Nucleus accumbens (tissue), 56 donors: ENCODE data around the gene SLC51A.

Source experiments
- DNase-seq, 56 donors: peaks; one replicate each; lab custom pipeline; 2025; lab: John Stamatoyannopoulos, UW

The SLC51A gene

DNA sequence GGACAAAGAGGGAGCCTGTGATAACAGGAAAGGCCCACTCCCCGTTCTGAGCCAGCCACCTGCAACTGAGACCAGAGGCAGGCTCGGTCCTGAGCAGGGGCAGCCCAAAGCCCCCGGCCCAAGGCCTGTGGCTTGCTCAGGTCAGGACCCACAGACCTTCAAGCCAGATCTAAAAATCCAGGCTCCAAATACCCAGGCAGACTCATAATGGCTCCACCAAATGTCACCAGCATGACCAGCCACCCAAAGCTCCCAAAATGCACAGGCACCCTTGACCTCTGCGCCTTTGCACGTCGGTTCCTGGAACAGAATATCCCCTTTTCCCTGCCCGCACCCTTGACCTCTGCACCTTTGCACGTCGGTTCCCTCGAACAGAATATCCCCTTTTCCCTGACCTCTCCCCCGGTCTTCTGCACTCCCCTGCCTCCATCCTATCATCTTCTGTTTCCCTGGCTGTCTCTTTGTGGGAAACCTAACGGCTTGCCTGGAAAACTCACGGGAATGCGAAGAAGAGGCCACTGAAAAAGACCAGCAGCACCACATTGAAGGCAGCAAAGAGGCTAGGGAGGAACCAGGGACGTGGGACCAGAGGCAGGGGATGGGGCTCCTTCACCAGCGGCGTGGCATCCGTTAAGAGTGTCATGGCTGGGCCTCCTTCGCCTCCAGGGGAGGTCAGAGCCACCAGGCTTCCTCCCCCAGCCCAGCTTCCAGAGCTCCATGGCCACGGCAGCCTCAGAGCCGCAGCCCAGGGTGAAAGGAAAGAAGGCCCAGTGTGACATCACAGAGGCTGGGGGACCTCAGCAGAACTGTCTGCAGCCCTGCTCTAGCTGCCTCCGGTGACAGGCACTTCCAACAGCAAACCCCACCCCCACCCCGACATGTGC is 5.4 kb upstream of the SLC51A start, which contains the start of gene ZDHHC19:
Gene ZDHHC19, minus strand, starts transcription at position 728 of the 884 bp plus-strand sequence. Its CDS starts 85 bp downstream, at position 643.
- DNase-seq: no peak

- no peak for DNase-seq
Observed at GRCh38 chr3:196214783-196215441, 1.4 kb upstream of the SLC51A start.

- DNase-seq: no peak
Observed at GRCh38 chr3:196215493-196216020, 777 bp upstream of the SLC51A start.

DNA sequence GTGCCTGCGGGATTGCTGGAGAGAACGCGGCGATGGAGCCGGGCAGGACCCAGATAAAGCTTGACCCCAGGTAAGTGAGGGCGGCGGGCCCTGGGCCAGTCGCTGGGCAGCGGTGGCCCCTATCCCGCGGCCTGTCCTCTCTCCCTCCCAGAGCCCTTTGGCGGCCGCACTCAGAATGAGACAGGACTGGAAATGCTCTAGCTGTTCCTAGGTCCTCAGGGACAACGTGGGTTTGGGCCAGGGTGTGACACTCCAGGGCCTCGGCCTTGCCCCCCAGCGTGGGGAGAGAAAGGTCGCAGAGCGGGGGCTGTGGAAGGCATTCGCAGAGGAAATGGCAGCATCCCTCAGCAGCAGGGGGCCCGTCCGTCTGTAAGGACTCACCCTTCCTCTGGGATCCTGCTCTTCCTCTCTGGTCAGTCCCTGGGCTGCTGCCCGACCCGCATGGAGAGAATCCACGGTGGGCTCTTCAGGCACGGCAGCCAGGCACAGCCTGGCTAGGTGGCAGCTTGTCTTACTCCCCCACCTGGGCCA is 412 bp downstream of the SLC51A start:
- DNase-seq: no peak

DNA sequence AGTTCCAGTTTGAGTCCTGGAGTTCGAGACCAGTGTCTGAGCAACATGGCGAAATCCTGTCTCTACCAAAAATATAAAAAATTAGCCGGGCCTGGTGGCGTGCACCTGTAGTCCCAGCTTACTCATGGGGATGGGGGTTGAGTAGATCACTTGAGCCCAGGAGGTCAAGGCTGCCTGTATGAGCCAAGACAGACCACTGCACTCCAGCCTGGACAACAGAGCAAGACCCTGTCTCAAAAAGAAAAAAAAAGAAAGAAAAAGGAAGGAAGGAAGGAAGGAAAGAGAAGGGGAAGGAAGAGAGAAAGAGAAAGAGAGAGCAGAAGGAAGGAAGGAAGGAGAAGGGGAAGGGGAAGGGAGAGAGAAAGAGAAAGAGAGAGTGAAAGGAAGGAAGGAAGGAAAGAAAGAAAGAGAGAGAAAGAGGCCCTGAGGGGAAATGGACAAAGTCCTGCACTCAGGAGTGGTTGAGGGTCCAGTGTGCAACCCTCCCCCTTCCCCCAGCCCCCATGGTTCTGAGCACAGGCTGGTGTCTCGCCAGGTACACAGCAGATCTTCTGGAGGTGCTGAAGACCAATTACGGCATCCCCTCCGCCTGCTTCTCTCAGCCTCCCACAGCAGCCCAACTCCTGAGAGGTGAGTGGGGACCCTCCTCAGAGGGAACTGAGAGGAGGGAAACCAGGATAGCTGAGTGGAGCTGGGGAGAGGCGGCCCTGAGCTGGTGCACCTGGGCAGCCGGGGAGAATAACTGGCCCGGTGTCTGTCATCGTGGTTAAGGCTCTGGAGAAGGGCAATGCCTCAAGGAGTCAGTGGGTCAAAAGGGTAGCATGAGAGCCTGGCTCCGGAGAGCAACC is 1.2 kb downstream of the SLC51A start:
- no peak for DNase-seq

- no peak for DNase-seq
Observed at GRCh38 chr3:196218155-196218712, 1.9 kb downstream of the SLC51A start.

DNA sequence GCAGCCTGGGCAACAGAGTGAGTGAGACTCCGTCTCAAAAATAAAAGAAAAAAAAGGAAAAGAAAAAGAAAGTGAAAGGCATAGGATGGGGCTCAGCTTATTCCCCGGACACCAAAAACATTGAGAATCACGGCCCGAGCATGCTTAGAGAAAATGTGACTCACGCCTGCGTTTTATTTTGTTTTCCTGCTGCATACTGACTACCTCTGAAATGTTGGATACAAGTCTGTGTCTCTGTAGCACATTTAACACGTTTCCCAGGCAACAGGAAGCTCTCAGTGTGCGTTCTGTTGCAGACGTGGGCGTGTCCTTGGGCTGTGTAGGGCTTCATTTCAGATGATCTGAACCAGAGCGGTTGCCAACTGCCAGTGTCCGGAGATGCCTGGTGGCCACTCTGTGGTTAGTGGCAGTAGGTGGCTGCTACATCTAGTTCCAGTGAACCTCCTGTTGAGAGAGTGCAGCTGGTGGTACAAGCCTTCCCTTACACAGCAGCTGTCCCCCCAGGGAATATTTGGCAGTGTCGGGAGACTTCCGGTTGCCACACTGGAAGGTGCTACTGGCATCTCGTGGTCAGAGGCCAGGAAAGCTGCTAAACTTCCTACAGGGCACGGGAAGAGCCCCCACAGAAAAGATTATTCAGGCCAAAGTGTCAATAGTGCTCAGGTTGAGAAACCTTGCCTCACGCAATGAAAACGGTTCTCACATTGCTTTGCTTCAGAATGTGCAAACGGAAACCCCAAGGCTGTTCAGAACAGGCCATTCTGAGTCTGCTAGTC is 3.0 kb downstream of the SLC51A start:
- DNase-seq: peak in 41 of 56 donors; percentile 12 to 75 (median 46)

GRCh38 chr3:196219970-196220311 is 3.6 kb downstream of the SLC51A start:
- DNase-seq: no peak

DNA sequence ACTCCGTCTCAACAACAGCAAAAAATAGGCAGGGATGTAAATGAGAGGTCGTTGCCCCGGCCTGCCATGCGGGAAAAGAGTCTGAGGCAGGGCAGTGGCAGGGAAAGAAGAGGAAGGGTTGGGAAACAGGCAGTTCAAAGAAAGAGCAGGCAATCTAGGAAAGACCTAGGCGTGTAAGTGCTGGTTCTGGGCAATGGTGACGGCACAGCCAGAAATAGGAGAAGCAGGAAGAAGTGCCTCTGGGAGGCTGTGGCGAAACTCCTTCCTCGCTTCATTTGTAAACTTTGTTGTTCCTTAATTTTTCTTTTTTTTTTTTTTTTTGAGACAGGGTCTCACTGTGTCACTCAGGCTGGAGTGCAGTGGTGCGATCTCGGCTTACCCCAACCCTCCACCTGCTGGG is 4.3 kb downstream of the SLC51A start:
- DNase-seq: peak in 1 of 56 donors; percentile 15

DNA sequence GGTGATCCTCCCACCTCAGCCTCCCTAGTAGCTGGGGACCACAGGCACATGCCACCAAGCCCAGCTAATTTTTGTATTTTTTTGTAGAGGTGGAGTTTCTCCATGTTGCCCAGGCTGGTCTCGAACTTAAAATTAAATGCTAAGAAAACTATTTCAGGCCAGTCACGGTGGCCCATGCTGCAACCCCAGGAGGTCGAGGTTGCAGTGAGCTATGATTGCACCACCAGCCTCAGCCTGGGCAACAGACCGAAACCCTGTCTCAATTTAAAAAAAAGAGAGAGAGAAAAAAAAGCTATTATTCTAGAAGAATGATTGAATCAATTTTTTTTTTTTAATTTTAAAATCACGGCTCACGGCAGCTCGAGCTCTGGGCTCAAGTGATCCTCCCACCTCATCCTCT is 4.7 kb downstream of the SLC51A start:
- no peak for DNase-seq

DNA sequence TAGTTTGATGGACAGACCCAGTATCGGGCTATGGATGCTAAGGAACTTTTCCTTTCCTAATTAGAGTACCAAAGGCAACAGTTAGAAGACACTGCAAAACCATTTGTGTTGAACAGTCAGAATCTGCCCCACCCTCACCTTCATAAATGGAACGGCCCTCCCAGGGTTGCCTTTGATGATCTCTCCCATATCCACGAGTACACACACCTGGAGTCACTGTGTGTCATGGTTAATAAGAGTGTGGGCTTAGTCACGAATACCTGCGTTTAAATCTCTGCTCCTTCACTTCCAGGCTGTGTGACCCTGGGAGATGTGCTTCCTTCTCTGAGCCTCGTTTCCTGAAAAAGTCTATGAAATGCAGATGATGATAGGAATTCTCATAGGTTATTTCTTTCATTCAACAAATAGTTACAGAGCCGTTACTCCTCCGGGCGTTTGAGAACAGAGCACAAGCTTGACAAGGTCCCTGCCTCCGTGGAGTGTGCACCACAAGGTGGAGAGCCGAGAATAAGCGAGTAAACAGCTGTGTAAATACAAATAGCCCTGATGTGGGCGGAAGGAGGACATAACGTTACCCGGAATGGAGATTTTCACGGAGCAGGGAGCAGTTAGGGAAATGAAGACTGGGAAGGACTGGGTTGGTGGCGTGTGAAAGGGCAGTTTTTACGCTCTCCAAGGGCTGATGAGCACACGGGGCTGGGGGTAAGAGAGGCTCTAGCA is 6.7 kb downstream of the SLC51A start:
- no peak for DNase-seq

DNA sequence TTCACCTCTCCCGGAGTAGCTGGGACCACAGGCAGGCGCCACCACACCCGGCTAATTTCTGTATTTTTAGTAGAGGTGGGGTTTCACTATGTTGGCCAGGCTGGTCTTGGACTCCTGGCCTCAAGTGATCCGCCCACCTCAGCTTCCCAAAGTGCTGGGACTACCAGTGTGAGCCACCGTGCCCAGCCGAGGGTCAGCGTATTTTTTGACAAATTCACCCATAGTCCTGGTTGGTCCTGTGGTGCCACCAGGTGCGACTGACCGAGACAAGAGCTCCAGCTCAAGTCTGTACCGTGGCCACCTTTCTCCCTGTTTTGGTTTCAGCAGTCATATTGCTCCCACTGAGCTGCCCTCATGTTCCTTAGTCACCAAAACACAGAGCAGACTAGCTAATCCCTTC is 8.8 kb downstream of the SLC51A start:
- no peak for DNase-seq

GRCh38 chr3:196225763-196226364 is 9.5 kb downstream of the SLC51A start:
- DNase-seq: no peak

GRCh38 chr3:196227121-196227561 is 10.8 kb downstream of the SLC51A start:
- DNase-seq: no peak

DNA sequence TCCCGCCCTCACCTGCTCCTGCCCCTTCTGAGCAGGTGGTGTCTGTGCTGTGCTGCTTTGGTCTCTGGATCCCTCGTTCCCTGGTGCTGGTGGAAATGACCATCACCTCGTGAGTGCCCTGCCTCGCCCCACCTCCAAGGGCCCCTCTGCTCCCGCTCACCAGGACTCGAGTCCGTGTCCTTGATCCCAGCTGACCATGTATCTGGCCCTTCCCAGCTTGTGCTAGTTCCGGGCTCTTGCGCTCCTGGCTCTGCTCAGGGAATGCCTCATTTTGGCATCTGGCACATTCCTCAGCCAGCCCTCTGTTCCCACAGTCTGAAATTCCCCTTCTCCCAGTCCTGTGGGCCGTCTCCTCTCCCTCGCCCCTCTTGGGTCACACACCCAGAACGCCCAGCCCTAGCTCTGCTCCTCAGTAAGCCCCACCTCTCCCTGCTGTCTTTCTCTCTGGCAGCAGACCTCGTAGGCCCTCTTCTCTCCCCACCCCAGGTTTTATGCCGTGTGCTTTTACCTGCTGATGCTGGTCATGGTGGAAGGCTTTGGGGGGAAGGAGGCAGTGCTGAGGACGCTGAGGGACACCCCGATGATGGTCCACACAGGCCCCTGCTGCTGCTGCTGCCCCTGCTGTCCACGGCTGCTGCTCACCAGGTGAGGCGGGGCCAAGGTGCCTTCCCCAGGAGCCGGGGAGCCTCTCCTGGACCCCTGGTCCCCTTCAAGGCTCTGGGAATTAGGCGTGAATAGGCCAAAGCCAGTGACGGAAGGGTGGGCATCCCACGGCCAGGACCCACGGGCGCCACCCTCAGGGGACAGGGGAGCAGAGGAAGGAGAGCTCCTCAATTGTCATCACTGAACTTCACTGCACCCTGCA is 11.5 kb downstream of the SLC51A start:
- DNase-seq: no peak

DNA sequence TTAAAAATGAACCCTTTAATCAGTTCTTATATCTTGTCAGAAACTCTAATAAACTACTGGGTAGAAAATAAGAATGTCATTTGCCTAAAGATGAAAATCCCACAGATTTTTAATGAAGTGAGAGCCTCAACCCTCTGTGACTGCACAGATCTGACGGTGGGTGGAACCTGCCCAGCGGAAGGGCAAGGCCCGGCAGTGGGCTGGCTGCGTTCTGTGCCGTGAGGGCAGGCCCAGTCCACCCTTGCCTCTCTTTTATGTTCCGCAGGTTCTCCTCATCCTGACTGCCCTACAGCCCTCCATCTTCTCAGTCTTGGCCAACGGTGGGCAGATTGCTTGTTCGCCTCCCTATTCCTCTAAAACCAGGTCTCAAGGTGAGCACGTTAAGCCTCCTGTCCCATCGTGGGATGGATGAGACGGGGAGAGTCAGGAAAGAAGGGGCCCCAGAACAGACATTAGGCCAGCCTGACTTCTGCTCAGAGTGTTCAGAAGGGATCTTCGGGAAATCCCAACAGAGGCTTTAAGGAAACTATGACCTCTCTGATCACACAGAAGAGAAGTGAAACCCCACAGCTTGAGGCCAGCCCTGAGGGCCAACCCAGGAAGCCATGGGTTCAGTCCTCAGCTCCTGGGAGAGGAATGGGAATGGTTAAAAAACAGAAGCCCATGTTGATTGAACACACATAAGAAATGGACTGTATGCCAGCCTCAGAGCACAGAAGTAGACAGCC is 16.0 kb downstream of the SLC51A start:
- DNase-seq: no peak

GRCh38 chr3:196232882-196233251 is 16.5 kb downstream of the SLC51A start:
- no peak for DNase-seq
